Adrenal gland (tissue), 5 donors: Measurements from ENCODE around the gene TOP3B.

Source experiments
- CTCF ChIP-seq, 6 experiments: fragments of 450-650 bp in 4 of 6; fragments of 200-600 bp in 2 of 6; sonication (generic) in 1 of 6; IDR thresholded peaks; 1 replicate in 5 of 6; 2 replicates in 1 of 6; pipeline versions ENCODE4 v1.5.1 to v1.8.0; 2016 to 2021; ENCODE audit warnings: antibody characterized with exemption in 6 of 6, mild to moderate bottlenecking in 2 of 6, moderate library complexity in 1 of 6
- POLR2A ChIP-seq, 2 donors: fragments of 450-650 bp; IDR thresholded peaks; one replicate each; pipeline ENCODE4 v1.6.1; 2017; ENCODE audit warnings: antibody characterized with exemption in 2 of 2, mild to moderate bottlenecking in 2 of 2, moderate library complexity in 1 of 2
- donor health status: DM: no; HTN: no; CAD: no.

- TF ChIP-seq CTCF (IDR thresholded peaks at IDR 0.05) (no peak), POLR2A (IDR thresholded peaks at IDR 0.05) (no peak)
These were observed 10.7 kb downstream of the TOP3B start for GRCh38 chr22:21971858-21972275.
